Measurements from ENCODE around the gene OLIG3. TPM values are rescaled to one million over a fixed set of nuclear protein-coding genes. Genes with fewer than 3 reads are reported as not detected.

Gene OLIG3
- not detected for polyA plus RNA-seq (2013, experiment 1 of 2; ENCODE audit: insufficient read length)
- polyA plus RNA-seq (2013, experiment 2 of 2; ENCODE audit: insufficient read length), result not detected

GRCh38 chr6:137494281-137494987 lies at the start of gene OLIG3:
Gene OLIG3, minus strand, starts transcription at chr6:137494394. Its CDS starts 224 bp downstream, at chr6:137494170.
- DNase-seq, result no peak

GRCh38 chr6:137543114-137543513 lies 48.9 kb upstream of the OLIG3 start:
- DNase-seq, result no peak

GRCh38 chr6:137542713-137543112 lies 48.5 kb upstream of the OLIG3 start:
- DNase-seq, result no peak

GRCh38 chr6:137541534-137542063 lies 47.4 kb upstream of the OLIG3 start:
- no peak for DNase-seq

GRCh38 chr6:137536104-137536773 lies 42.0 kb upstream of the OLIG3 start:
- no peak for DNase-seq

GRCh38 chr6:137531376-137532092 lies 37.3 kb upstream of the OLIG3 start:
- no peak for DNase-seq

- DNase-seq, result no peak
These were observed 36.2 kb upstream of the OLIG3 start for GRCh38 chr6:137530404-137530803.

GRCh38 chr6:137522831-137523230 lies 28.6 kb upstream of the OLIG3 start:
- no peak for DNase-seq

- DNase-seq, result no peak
These were observed 28.1 kb upstream of the OLIG3 start for GRCh38 chr6:137522198-137522798.

- no peak for DNase-seq
These were observed 26.3 kb upstream of the OLIG3 start for GRCh38 chr6:137520520-137520919.

GRCh38 chr6:137519629-137520176 lies 25.5 kb upstream of the OLIG3 start:
- no peak for DNase-seq

GRCh38 chr6:137518386-137518983 lies 24.3 kb upstream of the OLIG3 start:
- no peak for DNase-seq

- DNase-seq, result no peak
These were observed 20.2 kb upstream of the OLIG3 start for GRCh38 chr6:137514418-137514817.

GRCh38 chr6:137512757-137513605 lies 18.8 kb upstream of the OLIG3 start:
- no peak for DNase-seq

GRCh38 chr6:137510923-137511322 lies 16.7 kb upstream of the OLIG3 start:
- DNase-seq, result no peak

- no peak for DNase-seq
These were observed 4.4 kb upstream of the OLIG3 start for GRCh38 chr6:137498481-137499190.

- no peak for DNase-seq
These were observed 3.7 kb upstream of the OLIG3 start for GRCh38 chr6:137497721-137498463.

- no peak for DNase-seq
These were observed 2.9 kb upstream of the OLIG3 start for GRCh38 chr6:137496909-137497720.

GRCh38 chr6:137496368-137496767 lies 2.2 kb upstream of the OLIG3 start:
- DNase-seq, result no peak

Data from fibroblast of skin of scalp (primary cell).